ENCODE measurements around the gene PTPRD. TPM values are rescaled to one million over a fixed set of nuclear protein-coding genes. Genes with fewer than 3 reads are reported as not detected.

PTPRD gene
- total RNA-seq, 2 donors from 2014 or later = 97.4 to 101 TPM

GRCh38 chr9:9177081-9177480, 1435.7 kb downstream of the PTPRD start:
- H3K4me1 ChIP-seq (ENCODE audit: control insufficient read depth, insufficient read depth, low read length) = no peaks in the 10 kb centered on the region
- no peak overlapping the region for H3K27ac ChIP-seq (ENCODE audit: low read depth, low read length)
- Mint-ChIP-seq H3K27ac (no peak overlapping the region), H3K27me3 (ENCODE audit: insufficient read depth) (peaks cover 2% of the 10 kb centered on the region), H3K36me3 (ENCODE audit: low read depth) (no peaks in the 10 kb centered on the region), H3K4me3 (no peak overlapping the region), H3K9me3 (no peaks in the 10 kb centered on the region), H3K4me1 (peaks cover 19% of the 10 kb centered on the region)
- no peaks in the 10 kb centered on the region for H3K9me3 ChIP-seq (ENCODE audit: control insufficient read depth, low read length)
- DNase-seq = no peak
- H3K4me3 ChIP-seq (ENCODE audit: low read length) = no peak overlapping the region
- TF ChIP-seq, protein P1, sequence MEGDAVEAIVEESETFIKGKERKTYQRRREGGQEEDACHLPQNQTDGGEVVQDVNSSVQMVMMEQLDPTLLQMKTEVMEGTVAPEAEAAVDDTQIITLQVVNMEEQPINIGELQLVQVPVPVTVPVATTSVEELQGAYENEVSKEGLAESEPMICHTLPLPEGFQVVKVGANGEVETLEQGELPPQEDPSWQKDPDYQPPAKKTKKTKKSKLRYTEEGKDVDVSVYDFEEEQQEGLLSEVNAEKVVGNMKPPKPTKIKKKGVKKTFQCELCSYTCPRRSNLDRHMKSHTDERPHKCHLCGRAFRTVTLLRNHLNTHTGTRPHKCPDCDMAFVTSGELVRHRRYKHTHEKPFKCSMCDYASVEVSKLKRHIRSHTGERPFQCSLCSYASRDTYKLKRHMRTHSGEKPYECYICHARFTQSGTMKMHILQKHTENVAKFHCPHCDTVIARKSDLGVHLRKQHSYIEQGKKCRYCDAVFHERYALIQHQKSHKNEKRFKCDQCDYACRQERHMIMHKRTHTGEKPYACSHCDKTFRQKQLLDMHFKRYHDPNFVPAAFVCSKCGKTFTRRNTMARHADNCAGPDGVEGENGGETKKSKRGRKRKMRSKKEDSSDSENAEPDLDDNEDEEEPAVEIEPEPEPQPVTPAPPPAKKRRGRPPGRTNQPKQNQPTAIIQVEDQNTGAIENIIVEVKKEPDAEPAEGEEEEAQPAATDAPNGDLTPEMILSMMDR (conservative IDR thresholded peaks at IDR 0.05) = no peak
- no peaks in the 10 kb centered on the region for H3K36me3 ChIP-seq (ENCODE audit: control insufficient read depth, insufficient read depth, low read length)
- no CpG with 5 or more reads among the region's 1 CpG for WGBS, 2 experiments (ENCODE audit: insufficient coverage in 1 of 2, insufficient read length in 1 of 2)
- H3K27me3 ChIP-seq (ENCODE audit: control insufficient read depth, insufficient read depth, low read length, poor library complexity, severe bottlenecking) = no peaks in the 10 kb centered on the region
- no peak overlapping the region for H3K9ac ChIP-seq (ENCODE audit: extremely low read depth, low read length, poor library complexity, severe bottlenecking)

DNA sequence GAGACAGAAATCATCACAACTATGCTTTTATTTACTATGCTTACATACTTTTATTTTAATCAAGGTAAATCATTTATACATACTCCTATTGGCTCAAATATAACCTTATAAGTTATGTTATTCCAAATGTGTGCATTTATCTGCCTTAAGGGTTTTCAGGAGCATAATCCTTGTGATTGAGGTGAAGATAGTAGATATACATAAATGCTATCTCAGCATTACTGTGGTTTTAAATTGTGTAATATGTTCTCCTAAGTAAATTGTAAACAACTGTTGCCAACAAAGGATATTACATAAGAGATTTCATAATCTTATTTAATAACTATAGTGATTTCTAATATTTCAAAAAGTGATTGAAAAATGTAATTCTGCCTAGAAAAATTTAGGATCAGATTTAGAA, 1438.4 kb downstream of the PTPRD start:
- Histone ChIP-seq H3K9me3 (ENCODE audit: control insufficient read depth, low read length) (no peaks in the 10 kb centered on the region), H3K36me3 (ENCODE audit: control insufficient read depth, insufficient read depth, low read length) (no peaks in the 10 kb centered on the region), H3K27me3 (ENCODE audit: control insufficient read depth, insufficient read depth, low read length, poor library complexity, severe bottlenecking) (no peaks in the 10 kb centered on the region), H3K27ac (ENCODE audit: low read depth, low read length) (no peak overlapping the region), H3K4me3 (ENCODE audit: low read length) (no peak overlapping the region), H3K9ac (ENCODE audit: extremely low read depth, low read length, poor library complexity, severe bottlenecking) (no peak overlapping the region), H3K4me1 (ENCODE audit: control insufficient read depth, insufficient read depth, low read length) (no peaks in the 10 kb centered on the region)
- Mint-ChIP-seq H3K9me3 (no peaks in the 10 kb centered on the region), H3K27ac (no peak overlapping the region), H3K27me3 (ENCODE audit: insufficient read depth) (peaks cover 2% of the 10 kb centered on the region), H3K4me1 (peaks cover 14% of the 10 kb centered on the region), H3K4me3 (no peak overlapping the region), H3K36me3 (ENCODE audit: low read depth) (no peaks in the 10 kb centered on the region)
- no peak for DNase-seq
- TF ChIP-seq, protein P1 (conservative IDR thresholded peaks at IDR 0.05) = no peak

- TF ChIP-seq, protein P1 (conservative IDR thresholded peaks at IDR 0.05) = no peak
- Mint-ChIP-seq H3K4me1 (peaks cover 6% of the 10 kb centered on the region), H3K36me3 (ENCODE audit: low read depth) (no peaks in the 10 kb centered on the region), H3K27ac (no peak overlapping the region), H3K27me3 (ENCODE audit: insufficient read depth) (peaks cover 2% of the 10 kb centered on the region), H3K4me3 (no peak overlapping the region), H3K9me3 (no peaks in the 10 kb centered on the region)
- no peak overlapping the region for H3K27ac ChIP-seq (ENCODE audit: low read depth, low read length)
- no peak overlapping the region for H3K4me3 ChIP-seq (ENCODE audit: low read length)
- H3K9ac ChIP-seq (ENCODE audit: extremely low read depth, low read length, poor library complexity, severe bottlenecking) = no peak overlapping the region
- no peaks in the 10 kb centered on the region for H3K4me1 ChIP-seq (ENCODE audit: control insufficient read depth, insufficient read depth, low read length)
- H3K9me3 ChIP-seq (ENCODE audit: control insufficient read depth, low read length) = no peaks in the 10 kb centered on the region
- DNase-seq = no peak
- H3K36me3 ChIP-seq (ENCODE audit: control insufficient read depth, insufficient read depth, low read length) = no peaks in the 10 kb centered on the region
- H3K27me3 ChIP-seq (ENCODE audit: control insufficient read depth, insufficient read depth, low read length, poor library complexity, severe bottlenecking) = no peaks in the 10 kb centered on the region
- WGBS, 2 experiments (ENCODE audit: insufficient coverage in 1 of 2, insufficient read length in 1 of 2) = 94% methylated on average over 1 of the region's 1 CpG; no CpG with 5 or more reads in 1 of the 2 experiments
These were observed 1439.5 kb downstream of the PTPRD start for GRCh38 chr9:9173264-9173663.

All from endodermal cell (in vitro differentiated cells).